Measurements from ENCODE around the gene PPP4R1. TPM values are rescaled to one million over a fixed set of nuclear protein-coding genes. Genes with fewer than 3 reads are reported as not detected.

Gene PPP4R1
- total RNA-seq, 4 donors from 2014 or later = 27.7 to 48.3 (median 32.0) TPM

- no peak for DNase-seq
Observed at GRCh38 chr18:9574473-9575115, 39.8 kb downstream of the PPP4R1 start.

GRCh38 chr18:9571546-9571945 lies 42.8 kb downstream of the PPP4R1 start:
- in situ Hi-C loops (cut with MboI; ENCODE audit: low sequenced_read_pairs in 4 of 4) = no loop called here
- ATAC-seq = no peak
- peaks cover 0 to 50% of the 10 kb centered on the region in 2 donors for H3K36me3 ChIP-seq
- intact Hi-C loops (cut with DNase I; ENCODE audit: low total_unique reads) = loop anchor here (10.0 kb wide), 1 partner anchor 953 kb away; the partner anchor contains the start of gene NAPG
- TF ChIP-seq POLR2A (IDR thresholded peaks at IDR 0.05) (no peak), CTCF (IDR thresholded peaks at IDR 0.05 in 4 of 5, conservative IDR thresholded peaks at IDR 0.05 in 1 of 5) (no peak)
- DNase-seq = no peak
- no peaks in the 10 kb centered on the region for H3K27me3 ChIP-seq
- H3K27ac ChIP-seq = no peak overlapping the region
- peaks cover 5 to 9% of the 10 kb centered on the region in 2 donors for H3K4me1 ChIP-seq
- no peak overlapping the region for H3K4me3 ChIP-seq
- H3K9me3 ChIP-seq = no peaks in the 10 kb centered on the region

More at GRCh38 chr18:9574473-9575115, 39.8 kb downstream of the PPP4R1 start:
- intact Hi-C loops (cut with DNase I; ENCODE audit: low total_unique reads) = loop anchor here (1.0 to 10.0 kb wide), 3 partner anchors 38 to 950 kb away; partner anchors contain the start of gene NAPG
- H3K4me3 ChIP-seq = no peak overlapping the region
- H3K36me3 ChIP-seq = peaks cover 0 to 35% of the 10 kb centered on the region in 2 donors
- no peak for TF ChIP-seq POLR2A (IDR thresholded peaks at IDR 0.05)
- TF ChIP-seq CTCF (IDR thresholded peaks at IDR 0.05 in 4 of 5, conservative IDR thresholded peaks at IDR 0.05 in 1 of 5) = no peak
- H3K4me1 ChIP-seq = peaks cover 5 to 9% of the 10 kb centered on the region in 2 donors
- no peaks in the 10 kb centered on the region for H3K9me3 ChIP-seq
- H3K27ac ChIP-seq = no peak overlapping the region
- no peaks in the 10 kb centered on the region for H3K27me3 ChIP-seq
- in situ Hi-C loops (cut with MboI; ENCODE audit: low sequenced_read_pairs in 4 of 4) = loop anchor here in 1 of 4 donors (25.0 kb wide), 2 partner anchors 363 to 938 kb away; no protein-coding TSS in a partner anchor
- no peak for ATAC-seq

GRCh38 chr18:9570255-9570654 lies 44.1 kb downstream of the PPP4R1 start:
- Histone ChIP-seq H3K36me3 (peaks cover 0 to 50% of the 10 kb centered on the region in 2 donors), H3K27me3 (no peaks in the 10 kb centered on the region), H3K4me3 (no peak overlapping the region), H3K4me1 (peaks cover 0 to under 1% of the 10 kb centered on the region in 2 donors), H3K27ac (no peak overlapping the region), H3K9me3 (no peaks in the 10 kb centered on the region)
- intact Hi-C loops (cut with DNase I; ENCODE audit: low total_unique reads) (loop anchor here (10.0 kb wide), 1 partner anchor 955 kb away; the partner anchor contains the start of gene NAPG), in situ Hi-C loops (cut with MboI; ENCODE audit: low sequenced_read_pairs in 4 of 4) (no loop called here)
- DNase-seq = no peak
- TF ChIP-seq CTCF (IDR thresholded peaks at IDR 0.05 in 4 of 5, conservative IDR thresholded peaks at IDR 0.05 in 1 of 5) (no peak), POLR2A (IDR thresholded peaks at IDR 0.05) (no peak)
- no peak for ATAC-seq

- intact Hi-C loops (cut with DNase I; ENCODE audit: low total_unique reads) (no loop called here), in situ Hi-C loops (cut with MboI; ENCODE audit: low sequenced_read_pairs in 4 of 4) (no loop called here)
- TF ChIP-seq POLR2A (IDR thresholded peaks at IDR 0.05) = no peak
- TF ChIP-seq CTCF (IDR thresholded peaks at IDR 0.05 in 4 of 5, conservative IDR thresholded peaks at IDR 0.05 in 1 of 5) = no peak
- no peaks in the 10 kb centered on the region for H3K4me1 ChIP-seq
- peaks cover 0 to 48% of the 10 kb centered on the region in 2 donors for H3K36me3 ChIP-seq
- no peak overlapping the region for H3K27ac ChIP-seq
- no peak for DNase-seq
- H3K9me3 ChIP-seq = no peaks in the 10 kb centered on the region
- no peak for ATAC-seq
- no peaks in the 10 kb centered on the region for H3K27me3 ChIP-seq
- H3K4me3 ChIP-seq = no peak overlapping the region
Observed at GRCh38 chr18:9569178-9569577, 45.2 kb downstream of the PPP4R1 start.

All from gastrocnemius medialis (tissue), 4 donors.